GM19452 (cell line): ENCODE measurements around the gene TINAGL1.
A peak's percentile ranks its signal among the peaks of the same experiment; 100 is the strongest.

ENCODE experiments used
- ATAC-seq: cut with Tn5 transposase; IDR thresholded peaks from one replicate; pipeline ENCODE4 v1.9.1; 2021; ENCODE audit not compliant: unreplicated experiment

The TINAGL1 gene

GRCh38 chr1:31576201-31576669 is at the start of gene TINAGL1:
TINAGL1 (plus strand) TSS chr1:31576515; CDS start chr1:31577149, 634 bp downstream.
- no peak for ATAC-seq

- ATAC-seq, result no peak
Observed at GRCh38 chr1:31529999-31530684, 46.2 kb upstream of the TINAGL1 start.

- no peak for ATAC-seq
Observed at GRCh38 chr1:31531177-31531999, 44.9 kb upstream of the TINAGL1 start.

GRCh38 chr1:31532173-31532572 is 44.1 kb upstream of the TINAGL1 start:
- no peak for ATAC-seq

DNA sequence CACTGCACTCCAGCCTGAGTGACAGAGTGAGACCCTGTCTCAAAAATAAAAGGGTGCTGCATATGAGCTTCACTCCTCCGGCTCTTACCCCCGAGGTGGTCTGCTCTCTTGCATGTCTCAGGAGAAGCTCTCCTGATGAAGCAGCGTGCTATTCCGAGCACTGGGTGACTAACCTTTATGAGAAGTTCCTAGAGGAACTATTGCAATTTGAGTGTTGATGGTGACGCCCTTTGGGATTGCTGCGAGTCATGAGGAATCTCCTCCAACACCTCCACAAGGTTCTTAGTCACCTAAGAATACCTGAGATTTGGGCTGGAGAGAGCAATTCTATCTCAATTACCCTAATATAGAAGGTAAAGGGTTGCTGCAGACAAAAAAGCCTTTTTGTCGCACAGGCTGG is 40.8 kb upstream of the TINAGL1 start:
- no peak for ATAC-seq

- ATAC-seq, result no peak
Observed at GRCh38 chr1:31539329-31539728, 37.0 kb upstream of the TINAGL1 start.

- no peak for ATAC-seq
Observed at GRCh38 chr1:31541194-31541593, 35.1 kb upstream of the TINAGL1 start.

GRCh38 chr1:31545927-31546540 is 30.3 kb upstream of the TINAGL1 start:
- ATAC-seq, result no peak

GRCh38 chr1:31548534-31548906 is 27.8 kb upstream of the TINAGL1 start:
- no peak for ATAC-seq

DNA sequence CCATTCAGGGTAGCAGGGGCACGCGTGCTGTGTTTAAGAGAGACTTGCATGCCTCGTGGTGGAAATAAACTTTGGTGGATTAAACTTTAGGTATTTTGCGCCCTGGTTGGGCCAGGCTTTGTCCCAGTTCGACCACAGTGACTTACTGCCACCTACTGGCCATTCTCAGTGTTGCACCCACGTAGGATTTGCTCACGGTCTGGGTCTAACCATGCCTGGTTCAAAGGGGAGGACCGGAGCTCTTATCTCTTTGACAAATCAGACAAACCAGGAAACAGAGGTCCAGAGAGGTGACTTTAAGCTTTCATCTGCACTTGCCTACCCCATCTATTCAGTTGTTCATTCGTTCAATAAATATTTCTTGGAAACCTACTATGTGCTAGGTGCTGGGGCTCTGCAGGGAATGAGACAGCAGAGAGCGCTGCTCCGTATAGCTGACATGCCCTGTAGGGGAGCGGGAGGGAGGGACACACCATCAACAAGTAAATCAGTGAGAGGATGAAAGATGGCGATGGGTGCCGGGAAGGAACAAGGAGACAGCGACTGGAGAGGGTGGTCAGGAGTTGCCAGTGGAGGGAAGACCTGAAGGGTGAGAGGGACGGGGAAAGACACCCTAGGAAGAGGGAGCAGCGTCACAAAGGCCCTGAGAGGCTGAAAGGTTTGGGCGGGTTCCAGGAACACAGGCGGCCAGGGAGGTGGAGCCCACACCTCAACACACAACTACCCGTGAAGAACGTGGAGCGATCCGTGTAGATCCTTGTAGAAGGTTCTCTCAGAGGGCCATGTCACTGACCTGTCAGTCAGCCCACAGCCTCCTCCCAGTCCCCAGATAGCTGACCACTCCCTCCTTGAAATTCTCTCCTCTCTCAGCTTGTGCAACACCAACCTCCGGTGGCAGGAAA is 27.2 kb upstream of the TINAGL1 start:
- ATAC-seq, result peak; percentile 82

- no peak for ATAC-seq
Observed at GRCh38 chr1:31549809-31550620, 26.3 kb upstream of the TINAGL1 start.

GRCh38 chr1:31551208-31551607 is 25.1 kb upstream of the TINAGL1 start:
- no peak for ATAC-seq

DNA sequence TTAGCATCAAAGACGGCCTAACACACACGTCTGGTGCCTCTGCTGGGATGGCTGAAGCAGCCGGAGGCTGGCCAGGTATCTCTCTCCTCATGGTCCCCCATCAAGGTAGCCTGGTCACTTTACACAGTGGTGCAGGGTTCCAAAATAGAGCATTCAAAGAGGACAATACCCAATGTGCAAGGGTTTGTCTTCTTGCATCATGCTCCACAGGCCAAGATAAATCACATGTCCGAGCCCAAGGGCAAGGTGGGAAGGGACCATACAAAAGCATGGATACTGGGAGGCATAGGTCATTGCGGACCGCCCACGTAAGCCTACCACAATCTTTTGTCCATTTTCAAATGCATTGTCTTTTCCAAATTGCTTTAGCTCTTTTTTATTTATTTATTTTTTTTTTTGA is 23.8 kb upstream of the TINAGL1 start:
- ATAC-seq, result no peak

DNA sequence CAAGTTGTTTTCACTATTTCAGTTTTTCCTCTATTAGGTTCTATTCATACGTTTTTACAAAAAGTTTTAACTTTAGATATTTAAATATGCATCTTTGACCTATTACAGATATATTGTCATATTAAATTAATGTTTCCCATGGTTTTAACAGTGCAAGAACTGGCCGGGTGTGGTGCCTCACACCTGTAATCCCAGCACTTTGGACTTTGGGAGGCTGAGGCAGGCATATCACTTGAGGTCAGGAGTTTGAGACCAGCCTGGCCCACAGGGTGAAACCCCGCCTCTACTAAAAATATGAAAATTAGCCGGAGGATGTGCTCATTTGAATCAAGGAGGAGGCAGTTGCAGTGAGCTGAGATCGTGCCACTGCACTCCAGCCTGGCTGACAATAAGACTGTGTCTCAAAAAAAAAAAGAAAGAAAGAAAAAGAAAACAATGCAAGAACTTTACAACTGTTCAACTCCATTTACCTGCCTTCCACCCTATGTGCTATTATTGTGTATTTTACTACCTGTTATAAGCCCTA is 19.8 kb upstream of the TINAGL1 start:
- ATAC-seq, result no peak

- no peak for ATAC-seq
Observed at GRCh38 chr1:31559715-31560114, 16.6 kb upstream of the TINAGL1 start.

- ATAC-seq, result no peak
Observed at GRCh38 chr1:31560394-31560793, 15.9 kb upstream of the TINAGL1 start.

DNA sequence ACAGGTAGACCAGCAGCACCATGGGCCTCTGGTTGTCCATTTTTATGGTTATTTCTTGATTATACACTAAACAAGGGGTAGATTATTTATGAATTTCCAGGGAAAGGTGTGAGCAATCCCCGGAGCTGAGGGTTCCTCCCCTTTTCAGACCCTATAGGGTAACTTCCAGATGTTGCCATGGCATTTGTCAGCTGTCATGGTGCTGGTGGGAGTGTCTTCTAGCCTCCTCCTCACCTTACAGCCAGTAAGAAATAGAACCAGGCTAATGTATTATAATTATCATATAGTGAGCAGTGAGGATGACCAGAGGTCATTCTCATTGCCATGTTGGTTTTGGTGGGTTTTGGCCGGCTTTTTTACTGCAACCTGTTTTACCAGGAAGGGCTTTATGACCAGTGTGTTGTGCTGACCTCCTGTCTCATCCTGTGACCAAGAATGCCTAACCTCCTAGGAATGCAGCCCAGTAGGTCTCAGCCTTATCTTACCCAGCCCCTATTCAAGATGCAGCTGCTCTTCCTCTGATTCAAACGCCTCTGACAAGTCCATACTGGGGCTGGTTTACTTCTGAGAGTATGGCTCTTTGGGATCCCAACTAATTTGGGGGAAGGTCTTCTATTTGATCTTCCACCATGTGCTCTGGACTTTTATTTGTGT is 13.5 kb upstream of the TINAGL1 start:
- ATAC-seq, result no peak

DNA sequence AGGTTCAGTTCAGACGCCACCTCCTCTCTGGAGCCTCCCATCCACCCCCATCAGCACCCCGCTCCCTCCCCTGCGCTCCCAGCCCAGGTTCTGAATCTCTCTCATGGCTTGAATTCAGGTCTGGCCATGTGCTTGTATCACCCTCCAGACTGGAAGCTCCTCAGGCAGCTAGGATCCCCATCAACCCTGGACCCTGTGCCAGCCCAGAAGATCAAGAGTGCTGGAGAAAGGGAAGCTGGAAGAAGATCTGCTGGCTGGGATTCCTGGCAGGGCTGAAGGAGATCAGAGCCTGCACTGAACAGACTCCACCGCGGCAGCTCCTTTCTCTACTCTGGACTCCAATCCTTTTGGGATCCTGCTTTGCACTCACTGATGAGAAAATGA is 11.7 kb upstream of the TINAGL1 start:
- no peak for ATAC-seq

DNA sequence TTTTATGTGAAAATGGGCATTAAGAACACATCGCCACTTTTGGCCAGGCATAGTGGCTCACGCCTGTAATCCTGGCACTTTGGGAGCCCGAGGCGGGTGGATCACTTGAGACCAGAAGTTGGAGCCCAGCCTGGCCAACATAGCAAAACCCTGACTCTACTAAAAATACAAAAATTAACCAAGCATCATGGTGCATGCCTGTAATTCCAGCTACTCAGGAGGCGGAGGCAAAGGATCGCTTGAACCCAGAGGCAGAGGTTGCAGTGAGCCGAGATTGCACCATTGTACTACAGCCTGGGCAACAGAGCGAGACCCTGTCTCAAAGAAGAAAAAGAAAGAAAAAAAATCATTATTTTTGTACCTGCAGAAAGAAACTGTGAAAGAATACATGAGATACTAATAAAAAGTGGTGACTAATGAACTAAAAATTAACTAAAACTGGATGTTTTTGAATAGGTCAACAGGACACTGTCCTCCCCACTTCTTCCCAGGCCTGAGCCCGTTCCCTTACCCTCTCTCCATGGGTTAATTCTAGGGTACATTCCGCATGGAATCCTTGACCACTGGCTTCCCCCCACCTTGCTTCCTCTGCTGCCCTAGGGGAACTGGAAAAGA is 8.3 kb upstream of the TINAGL1 start:
- ATAC-seq, result no peak
